D721Med (cell line): Measurements from ENCODE around the gene CDK5RAP3.
"Not testable (repeated sequence)": the region's sequence is repeated elsewhere in the genome, so short reads cannot be mapped to it uniquely, and the experiment has no call there.

Source experiments
- DNase-seq: peaks from one replicate; pipeline ENCODE4 v3.0.0; 2011; ENCODE audit warnings: low spot score; ENCODE audit not compliant: insufficient read length
- FAIRE-seq: peaks from 2 replicates; lab custom pipeline; 2011; peaks lifted over from hg19 to GRCh38; lab: Jason Lieb, UNC
- CTCF ChIP-seq: IDR thresholded peaks from 2 replicates; pipeline ENCODE4 v1.5.1; 2012; ENCODE audit warnings: mild to moderate bottlenecking, control low read depth; ENCODE audit not compliant: insufficient read depth; ENCODE audit errors: missing control alignments

Gene CDK5RAP3

GRCh38 chr17:48013876-48014594 is 43.1 kb downstream of the CDK5RAP3 start:
- no peak for TF ChIP-seq CTCF
- FAIRE-seq (no peak), DNase-seq (no peak)

- TF ChIP-seq CTCF = no peak
- no peak for DNase-seq
- no peak for FAIRE-seq
These were observed 43.7 kb downstream of the CDK5RAP3 start for GRCh38 chr17:48014595-48015111.

DNA sequence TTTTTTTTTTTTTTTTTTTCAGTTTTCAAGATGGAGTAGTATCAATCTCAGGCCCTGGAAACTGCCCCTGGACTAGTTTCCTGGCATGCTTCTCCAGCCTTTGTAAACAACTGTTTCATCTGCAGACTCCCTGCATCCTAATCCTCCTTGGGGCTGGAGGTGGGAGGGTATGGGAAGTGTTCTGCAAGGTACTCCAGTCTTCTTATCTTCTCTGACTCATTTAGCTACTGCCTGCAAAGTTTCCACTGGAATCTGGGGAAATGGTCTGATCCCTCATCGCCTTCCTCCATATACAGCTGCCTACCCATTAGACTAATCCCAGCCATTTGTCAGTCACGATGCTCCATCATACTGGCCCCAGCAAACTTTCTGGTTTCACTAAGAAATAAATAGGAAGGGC is 45.2 kb downstream of the CDK5RAP3 start:
- FAIRE-seq (no peak), DNase-seq (no peak)
- TF ChIP-seq CTCF = no peak

GRCh38 chr17:48017817-48018158 is 46.9 kb downstream of the CDK5RAP3 start:
- FAIRE-seq = not testable (repeated sequence)

GRCh38 chr17:48021934-48022333 is 51.0 kb downstream of the CDK5RAP3 start:
- no peak for FAIRE-seq
- no peak for TF ChIP-seq CTCF
- no peak for DNase-seq

More at GRCh38 chr17:48017817-48018158, 46.9 kb downstream of the CDK5RAP3 start:
- not testable (repeated sequence) for DNase-seq

- no peak for TF ChIP-seq CTCF
- DNase-seq = no peak
- no peak for FAIRE-seq
These were observed 52.0 kb downstream of the CDK5RAP3 start for GRCh38 chr17:48022901-48023300.

GRCh38 chr17:48023400-48024148 is 52.7 kb downstream of the CDK5RAP3 start:
- FAIRE-seq (no peak), DNase-seq (no peak)
- TF ChIP-seq CTCF = peak; percentile 22
